Muscle of leg (tissue), 16 donors: ENCODE data around the gene SLC35E3. TPM values are rescaled to one million over a fixed set of nuclear protein-coding genes. Genes with fewer than 3 reads are reported as not detected.

Source experiments
- DNase-seq: peaks from one replicate; pipeline ENCODE4 v3.0.0; 2013
- H3K27ac ChIP-seq: one replicate; pipeline ENCODE4 v1.5.1; 2013; ENCODE audit warnings: mild to moderate bottlenecking, low read length, control low read depth
- H3K27me3 ChIP-seq: one replicate; pipeline ENCODE4 v1.6.1; 2013; ENCODE audit warnings: low read length; ENCODE audit not compliant: control insufficient read depth, insufficient read depth
- H3K36me3 ChIP-seq: one replicate; pipeline ENCODE4 v1.6.1; 2013; ENCODE audit warnings: low read length; ENCODE audit not compliant: control insufficient read depth, insufficient read depth
- H3K4me1 ChIP-seq: one replicate; pipeline ENCODE4 v1.6.1; 2013; ENCODE audit warnings: low read length; ENCODE audit not compliant: control insufficient read depth, insufficient read depth
- H3K4me3 ChIP-seq: one replicate; pipeline ENCODE4 v1.5.1; 2013; ENCODE audit warnings: low read length, control low read depth
- H3K9me3 ChIP-seq: replicated peaks from 2 replicates; pipeline ENCODE4 v1.6.1; 2013; ENCODE audit warnings: low read depth, low read length; ENCODE audit not compliant: control insufficient read depth
- WGBS: methylation state at CpG from one replicate; pipeline ENCODE4 v1.1.5; 2013; ENCODE audit warnings: missing lambda C conversion rate; ENCODE audit not compliant: insufficient coverage; 5-methylcytosine and 5-hydroxymethylcytosine counted together
- long read RNA-seq, 11 donors: transcript quantifications; one replicate each; lab custom pipeline, GENCODE V29; 2026
- polyA plus RNA-seq, 8 donors: library from polyadenylated mRNA; unstranded; fragments of 120-200 nt; gene quantifications; one replicate each; pipeline versions ENCODE4 v1.2.1 to v1.2.3, GENCODE V29; 2013; ENCODE audit warnings: inconsistent platforms in 1 of 8, low replicate concordance in 1 of 8; ENCODE audit not compliant: insufficient read length in 8 of 8, insufficient read depth in 1 of 8
- total RNA-seq: library from RNA; stranded (reverse); fragments of 120-200 nt; gene quantifications from one replicate; pipeline ENCODE4 v1.2.4, GENCODE V29; 2013

The SLC35E3 gene
- total RNA-seq (11.0 TPM), polyA plus RNA-seq (10 to 100 TPM; 13.4 to 24.8 (median 16.8) TPM)
- long read RNA-seq, donor 1, full-length matches to known transcripts: 4 of 4 reads
- long read RNA-seq, donor 1, partial matches to known transcripts: 0 of 4 reads
- long read RNA-seq, donor 1, other reads (novel, unspliced or antisense): 0 of 4 reads
- long read RNA-seq, donor 2, full-length matches to known transcripts: 2 of 2 reads
- long read RNA-seq, donor 2, partial matches to known transcripts: 0 of 2 reads
- long read RNA-seq, donor 2, other reads (novel, unspliced or antisense): 0 of 2 reads
- long read RNA-seq, donor 3, full-length matches to known transcripts: 6 of 20 reads
- long read RNA-seq, donor 3, partial matches to known transcripts: 14 of 20 reads
- long read RNA-seq, donor 3, other reads (novel, unspliced or antisense): 0 of 20 reads
- long read RNA-seq, donor 4, full-length matches to known transcripts: 4 of 4 reads
- long read RNA-seq, donor 4, partial matches to known transcripts: 0 of 4 reads
- long read RNA-seq, donor 4, other reads (novel, unspliced or antisense): 0 of 4 reads
- long read RNA-seq, donor 5, full-length matches to known transcripts: 22 of 53 reads
- long read RNA-seq, donor 5, partial matches to known transcripts: 31 of 53 reads
- long read RNA-seq, donor 5, other reads (novel, unspliced or antisense): 0 of 53 reads
- long read RNA-seq, donor 6, full-length matches to known transcripts: 17 of 26 reads
- long read RNA-seq, donor 6, partial matches to known transcripts: 9 of 26 reads
- long read RNA-seq, donor 6, other reads (novel, unspliced or antisense): 0 of 26 reads
- long read RNA-seq, donor 7, full-length matches to known transcripts: 7 of 25 reads
- long read RNA-seq, donor 7, partial matches to known transcripts: 18 of 25 reads
- long read RNA-seq, donor 7, other reads (novel, unspliced or antisense): 0 of 25 reads
- long read RNA-seq, donor 8, full-length matches to known transcripts: 2 of 2 reads
- long read RNA-seq, donor 8, partial matches to known transcripts: 0 of 2 reads
- long read RNA-seq, donor 8, other reads (novel, unspliced or antisense): 0 of 2 reads
- long read RNA-seq, donor 9, full-length matches to known transcripts: 3 of 9 reads
- long read RNA-seq, donor 9, partial matches to known transcripts: 6 of 9 reads
- long read RNA-seq, donor 9, other reads (novel, unspliced or antisense): 0 of 9 reads
- long read RNA-seq, donor 10, full-length matches to known transcripts: 10 of 19 reads
- long read RNA-seq, donor 10, partial matches to known transcripts: 9 of 19 reads
- long read RNA-seq, donor 10, other reads (novel, unspliced or antisense): 0 of 19 reads
- long read RNA-seq, donor 11, full-length matches to known transcripts: 7 of 13 reads
- long read RNA-seq, donor 11, partial matches to known transcripts: 6 of 13 reads
- long read RNA-seq, donor 11, other reads (novel, unspliced or antisense): 0 of 13 reads

- H3K9me3 ChIP-seq: no peaks in the 10 kb centered on the region
- peak within 1 kb of the TSS; percentile 82 for H3K27ac ChIP-seq
- peaks cover 15% of the 10 kb centered on the region for H3K4me1 ChIP-seq
- peak within 1 kb of the TSS; percentile 80 for H3K4me3 ChIP-seq
- DNase-seq: peak; percentile 96
- H3K27me3 ChIP-seq: no peaks in the 10 kb centered on the region
- no peaks in the 10 kb centered on the region for H3K36me3 ChIP-seq
- under 1% methylated on average over 52 of the region's 52 CpGs for WGBS
These were observed at the start of gene SLC35E3 for GRCh38 chr12:68745904-68746571. Gene SLC35E3, plus strand, starts transcription at chr12:68746176. Its CDS starts 202 bp downstream, at chr12:68746378.

- no CpG with 5 or more reads among the region's 1 CpG for WGBS
- Histone ChIP-seq H3K4me3 (no peak overlapping the region), H3K4me1 (no peaks in the 10 kb centered on the region), H3K36me3 (peaks cover 27% of the 10 kb centered on the region), H3K27me3 (no peaks in the 10 kb centered on the region), H3K9me3 (no peaks in the 10 kb centered on the region), H3K27ac (no peak overlapping the region)
- DNase-seq: no peak
These were observed 46.5 kb upstream of the SLC35E3 start for GRCh38 chr12:68699486-68699885.

GRCh38 chr12:68727776-68728175, 18.2 kb upstream of the SLC35E3 start:
- Histone ChIP-seq H3K9me3 (no peaks in the 10 kb centered on the region), H3K4me3 (no peak overlapping the region), H3K27ac (no peak overlapping the region), H3K27me3 (no peaks in the 10 kb centered on the region), H3K36me3 (peaks cover 25% of the 10 kb centered on the region), H3K4me1 (no peaks in the 10 kb centered on the region)
- 100% methylated on average over 2 of the region's 7 CpGs for WGBS
- no peak for DNase-seq

- Histone ChIP-seq H3K9me3 (no peaks in the 10 kb centered on the region), H3K27ac (no peak overlapping the region), H3K36me3 (peaks cover 41% of the 10 kb centered on the region), H3K4me3 (no peak overlapping the region), H3K27me3 (no peaks in the 10 kb centered on the region), H3K4me1 (no peaks in the 10 kb centered on the region)
- WGBS: no CpG with 5 or more reads among the region's 4 CpGs
- no peak for DNase-seq
These were observed 12.3 kb upstream of the SLC35E3 start for GRCh38 chr12:68733661-68734071.

GRCh38 chr12:68739891-68740290, 6.1 kb upstream of the SLC35E3 start:
- H3K4me3 ChIP-seq: no peak overlapping the region
- H3K4me1 ChIP-seq: no peaks in the 10 kb centered on the region
- no peak for DNase-seq
- no peaks in the 10 kb centered on the region for H3K9me3 ChIP-seq
- H3K36me3 ChIP-seq: peaks cover 29% of the 10 kb centered on the region
- WGBS: 80% methylated on average over 2 of the region's 6 CpGs
- no peak overlapping the region for H3K27ac ChIP-seq
- no peaks in the 10 kb centered on the region for H3K27me3 ChIP-seq

GRCh38 chr12:68743356-68743755, 2.6 kb upstream of the SLC35E3 start:
- 93% methylated on average over 2 of the region's 2 CpGs for WGBS
- no peak for DNase-seq
- Histone ChIP-seq H3K36me3 (peaks cover 10% of the 10 kb centered on the region), H3K4me1 (peaks cover 7% of the 10 kb centered on the region), H3K4me3 (no peak overlapping the region), H3K9me3 (no peaks in the 10 kb centered on the region), H3K27me3 (no peaks in the 10 kb centered on the region), H3K27ac (no peak overlapping the region)

GRCh38 chr12:68745376-68745903, 536 bp upstream of the SLC35E3 start:
- Histone ChIP-seq H3K27me3 (no peaks in the 10 kb centered on the region), H3K36me3 (peaks cover 3% of the 10 kb centered on the region), H3K4me3 (peak overlapping the region; percentile 80), H3K9me3 (no peaks in the 10 kb centered on the region), H3K27ac (peak overlapping the region; percentile 82), H3K4me1 (peaks cover 14% of the 10 kb centered on the region)
- WGBS: no CpG with 5 or more reads among the region's 9 CpGs
- no peak for DNase-seq

- peak overlapping the region; percentile 81 for H3K27ac ChIP-seq
- peak; percentile 75 for DNase-seq
- 0% methylated on average over 5 of the region's 15 CpGs for WGBS
- no peaks in the 10 kb centered on the region for H3K9me3 ChIP-seq
- no peaks in the 10 kb centered on the region for H3K36me3 ChIP-seq
- peaks cover 15% of the 10 kb centered on the region for H3K4me1 ChIP-seq
- H3K4me3 ChIP-seq: peak overlapping the region; percentile 80
- H3K27me3 ChIP-seq: no peaks in the 10 kb centered on the region
These were observed 700 bp downstream of the SLC35E3 start for GRCh38 chr12:68746572-68747180.
